ENCODE results near the gene D2HGDH.

- TF ChIP-seq, protein P1, sequence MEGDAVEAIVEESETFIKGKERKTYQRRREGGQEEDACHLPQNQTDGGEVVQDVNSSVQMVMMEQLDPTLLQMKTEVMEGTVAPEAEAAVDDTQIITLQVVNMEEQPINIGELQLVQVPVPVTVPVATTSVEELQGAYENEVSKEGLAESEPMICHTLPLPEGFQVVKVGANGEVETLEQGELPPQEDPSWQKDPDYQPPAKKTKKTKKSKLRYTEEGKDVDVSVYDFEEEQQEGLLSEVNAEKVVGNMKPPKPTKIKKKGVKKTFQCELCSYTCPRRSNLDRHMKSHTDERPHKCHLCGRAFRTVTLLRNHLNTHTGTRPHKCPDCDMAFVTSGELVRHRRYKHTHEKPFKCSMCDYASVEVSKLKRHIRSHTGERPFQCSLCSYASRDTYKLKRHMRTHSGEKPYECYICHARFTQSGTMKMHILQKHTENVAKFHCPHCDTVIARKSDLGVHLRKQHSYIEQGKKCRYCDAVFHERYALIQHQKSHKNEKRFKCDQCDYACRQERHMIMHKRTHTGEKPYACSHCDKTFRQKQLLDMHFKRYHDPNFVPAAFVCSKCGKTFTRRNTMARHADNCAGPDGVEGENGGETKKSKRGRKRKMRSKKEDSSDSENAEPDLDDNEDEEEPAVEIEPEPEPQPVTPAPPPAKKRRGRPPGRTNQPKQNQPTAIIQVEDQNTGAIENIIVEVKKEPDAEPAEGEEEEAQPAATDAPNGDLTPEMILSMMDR (IDR thresholded peaks at IDR 0.05) = no peak
- TF ChIP-seq POLR2AphosphoS5 (IDR thresholded peaks at IDR 0.05) = no peak
Measured at GRCh38 chr2:241799522-241800197, 65.2 kb downstream of the D2HGDH start.

Data from suprapubic skin (tissue), 3 donors.